ENCODE measurements around the gene GRB10.

Gene GRB10

GRCh38 chr7:50745835-50746234 lies 36.9 kb downstream of the GRB10 start:
- H3K27me3 ChIP-seq (replicated peaks; ENCODE audit: control insufficient read depth, insufficient read depth, low read length), result no peaks in the 10 kb centered on the region
- no peak for TF ChIP-seq CTCF (IDR thresholded peaks at IDR 0.05; ENCODE audit: insufficient read depth, low read length, poor library complexity, severe bottlenecking)
- no peak for DNase-seq (ENCODE audit: extremely low read depth, insufficient read length)
- no peaks in the 10 kb centered on the region for H3K36me3 ChIP-seq (ENCODE audit: control insufficient read depth, insufficient read depth, low read length)
- H3K4me3 ChIP-seq (replicated peaks; ENCODE audit: low read depth, low read length), result no peak overlapping the region

- H3K36me3 ChIP-seq (ENCODE audit: control insufficient read depth, insufficient read depth, low read length), result no peaks in the 10 kb centered on the region
- no peak overlapping the region for H3K4me3 ChIP-seq (replicated peaks; ENCODE audit: low read depth, low read length)
- H3K27me3 ChIP-seq (replicated peaks; ENCODE audit: control insufficient read depth, insufficient read depth, low read length), result no peaks in the 10 kb centered on the region
- TF ChIP-seq CTCF (IDR thresholded peaks at IDR 0.05; ENCODE audit: insufficient read depth, low read length, poor library complexity, severe bottlenecking), result no peak
- DNase-seq (ENCODE audit: extremely low read depth, insufficient read length), result no peak
These were observed 37.4 kb downstream of the GRB10 start for GRCh38 chr7:50745336-50745735.

- TF ChIP-seq CTCF (IDR thresholded peaks at IDR 0.05; ENCODE audit: insufficient read depth, low read length, poor library complexity, severe bottlenecking), result no peak
- H3K27me3 ChIP-seq (replicated peaks; ENCODE audit: control insufficient read depth, insufficient read depth, low read length), result no peaks in the 10 kb centered on the region
- no peaks in the 10 kb centered on the region for H3K36me3 ChIP-seq (ENCODE audit: control insufficient read depth, insufficient read depth, low read length)
- DNase-seq (ENCODE audit: extremely low read depth, insufficient read length), result no peak
- no peak overlapping the region for H3K4me3 ChIP-seq (replicated peaks; ENCODE audit: low read depth, low read length)
These were observed 38.8 kb downstream of the GRB10 start for GRCh38 chr7:50743893-50744292.

- no peaks in the 10 kb centered on the region for H3K36me3 ChIP-seq (ENCODE audit: control insufficient read depth, insufficient read depth, low read length)
- H3K27me3 ChIP-seq (replicated peaks; ENCODE audit: control insufficient read depth, insufficient read depth, low read length), result no peaks in the 10 kb centered on the region
- no peak overlapping the region for H3K4me3 ChIP-seq (replicated peaks; ENCODE audit: low read depth, low read length)
- TF ChIP-seq CTCF (IDR thresholded peaks at IDR 0.05; ENCODE audit: insufficient read depth, low read length, poor library complexity, severe bottlenecking), result no peak
- no peak for DNase-seq (ENCODE audit: extremely low read depth, insufficient read length)
These were observed 39.7 kb downstream of the GRB10 start for GRCh38 chr7:50743016-50743415.

GRCh38 chr7:50742401-50742800 lies 40.3 kb downstream of the GRB10 start:
- H3K4me3 ChIP-seq (replicated peaks; ENCODE audit: low read depth, low read length), result no peak overlapping the region
- TF ChIP-seq CTCF (IDR thresholded peaks at IDR 0.05; ENCODE audit: insufficient read depth, low read length, poor library complexity, severe bottlenecking), result no peak
- DNase-seq (ENCODE audit: extremely low read depth, insufficient read length), result no peak

GRCh38 chr7:50739744-50740435 lies 42.8 kb downstream of the GRB10 start:
- Histone ChIP-seq H3K27me3 (replicated peaks; ENCODE audit: control insufficient read depth, insufficient read depth, low read length) (no peaks in the 10 kb centered on the region; the same call in 1 of the 2 replicates), H3K4me3 (replicated peaks; ENCODE audit: low read depth, low read length) (no peak overlapping the region), H3K36me3 (ENCODE audit: control insufficient read depth, insufficient read depth, low read length) (no peaks in the 10 kb centered on the region)
- DNase-seq (ENCODE audit: extremely low read depth, insufficient read length), result no peak
- no peak for TF ChIP-seq CTCF (IDR thresholded peaks at IDR 0.05; ENCODE audit: insufficient read depth, low read length, poor library complexity, severe bottlenecking)

More at GRCh38 chr7:50742401-50742800, 40.3 kb downstream of the GRB10 start:
- H3K27me3 ChIP-seq (replicated peaks; ENCODE audit: control insufficient read depth, insufficient read depth, low read length), result no peaks in the 10 kb centered on the region; the same call in 1 of the 2 replicates
- H3K36me3 ChIP-seq (ENCODE audit: control insufficient read depth, insufficient read depth, low read length), result no peaks in the 10 kb centered on the region

All from GM06990 (cell line).